Body of pancreas (tissue), 4 donors: Measurements from ENCODE around the gene CTAG2.
"Not testable (repeated sequence)": the region's sequence is repeated elsewhere in the genome, so short reads cannot be mapped to it uniquely, and the experiment has no call there.

ENCODE experiments used
- POLR2A ChIP-seq, 3 donors: fragments of 450-650 bp; IDR thresholded peaks; one replicate each; pipeline ENCODE4 v1.6.1; 2016; ENCODE audit warnings: antibody characterized with exemption in 3 of 3, mild to moderate bottlenecking in 2 of 3
- TF ChIP-seq, protein P1 (sequence below), 7 experiments: fragments of 450-650 bp in 4 of 7; fragments of 200-600 bp in 3 of 7; sonication (generic) in 3 of 7; IDR thresholded peaks; one replicate each; pipeline ENCODE4 v1.5.1; 2016 to 2019; ENCODE audit warnings: antibody characterized with exemption in 7 of 7

- TF ChIP-seq, protein P1, sequence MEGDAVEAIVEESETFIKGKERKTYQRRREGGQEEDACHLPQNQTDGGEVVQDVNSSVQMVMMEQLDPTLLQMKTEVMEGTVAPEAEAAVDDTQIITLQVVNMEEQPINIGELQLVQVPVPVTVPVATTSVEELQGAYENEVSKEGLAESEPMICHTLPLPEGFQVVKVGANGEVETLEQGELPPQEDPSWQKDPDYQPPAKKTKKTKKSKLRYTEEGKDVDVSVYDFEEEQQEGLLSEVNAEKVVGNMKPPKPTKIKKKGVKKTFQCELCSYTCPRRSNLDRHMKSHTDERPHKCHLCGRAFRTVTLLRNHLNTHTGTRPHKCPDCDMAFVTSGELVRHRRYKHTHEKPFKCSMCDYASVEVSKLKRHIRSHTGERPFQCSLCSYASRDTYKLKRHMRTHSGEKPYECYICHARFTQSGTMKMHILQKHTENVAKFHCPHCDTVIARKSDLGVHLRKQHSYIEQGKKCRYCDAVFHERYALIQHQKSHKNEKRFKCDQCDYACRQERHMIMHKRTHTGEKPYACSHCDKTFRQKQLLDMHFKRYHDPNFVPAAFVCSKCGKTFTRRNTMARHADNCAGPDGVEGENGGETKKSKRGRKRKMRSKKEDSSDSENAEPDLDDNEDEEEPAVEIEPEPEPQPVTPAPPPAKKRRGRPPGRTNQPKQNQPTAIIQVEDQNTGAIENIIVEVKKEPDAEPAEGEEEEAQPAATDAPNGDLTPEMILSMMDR (IDR thresholded peaks at IDR 0.05): not testable (repeated sequence)
- not testable (repeated sequence) for TF ChIP-seq POLR2A (IDR thresholded peaks at IDR 0.05)
Measured at GRCh38 chrX:154620767-154621414, 32.5 kb downstream of the CTAG2 start.
